Mesenchymal stem cell (in vitro differentiated cells and primary cell): Measurements from ENCODE around the gene ZBTB46.
A peak's percentile ranks its signal among the peaks of the same experiment; 100 is the strongest.

ENCODE experiments used
- DNase-seq: peaks from one replicate; pipeline ENCODE4 v3.0.0-alpha.2; 2013
- H2AFZ ChIP-seq: one replicate; pipeline ENCODE4 v1.6.1; 2013; ENCODE audit warnings: low read depth, mild to moderate bottlenecking, control low read depth, inconsistent platforms, low read length, moderate library complexity
- H2AK5ac ChIP-seq: 2 replicates; pipeline ENCODE4 v1.6.1; 2013; ENCODE audit warnings: low read length, moderate library complexity, mild to moderate bottlenecking, inconsistent platforms; ENCODE audit not compliant: severe bottlenecking
- H2BK120ac ChIP-seq: one replicate; pipeline ENCODE4 v1.6.1; 2013; ENCODE audit warnings: low read depth, mild to moderate bottlenecking, inconsistent platforms, low read length, moderate library complexity
- H2BK12ac ChIP-seq, 2 experiments: one replicate each; pipeline ENCODE4 v1.6.1; 2013; ENCODE audit warnings: inconsistent platforms in 2 of 2, low read length in 2 of 2, mild to moderate bottlenecking in 2 of 2, moderate library complexity in 2 of 2, control low read depth in 1 of 2
- H2BK15ac ChIP-seq: one replicate; pipeline ENCODE4 v1.6.1; 2013; ENCODE audit warnings: mild to moderate bottlenecking, low read depth, inconsistent platforms; ENCODE audit not compliant: poor library complexity, severe bottlenecking
- H2BK5ac ChIP-seq: 2 replicates; pipeline ENCODE4 v1.6.1; 2013; ENCODE audit warnings: low read depth, mild to moderate bottlenecking, low read length, control low read depth, inconsistent platforms; ENCODE audit not compliant: poor library complexity, severe bottlenecking
- H3K14ac ChIP-seq, 2 experiments: one replicate each; pipeline ENCODE4 v1.6.1; 2013; ENCODE audit warnings: inconsistent platforms in 2 of 2, low read length in 2 of 2, control low read depth in 1 of 2, mild to moderate bottlenecking in 1 of 2, moderate library complexity in 1 of 2
- H3K18ac ChIP-seq, 2 experiments: one replicate each; pipeline ENCODE4 v1.6.1; 2013; ENCODE audit warnings: inconsistent platforms in 2 of 2, low read length in 2 of 2, control low read depth in 1 of 2, low read depth in 1 of 2, mild to moderate bottlenecking in 1 of 2
- H3K23ac ChIP-seq, 2 experiments: one replicate each; pipeline ENCODE4 v1.6.1; 2013; ENCODE audit warnings: inconsistent platforms in 2 of 2, low read length in 2 of 2, mild to moderate bottlenecking in 2 of 2, moderate library complexity in 2 of 2, control low read depth in 1 of 2
- H3K27ac ChIP-seq: 2 replicates; pipeline ENCODE4 v1.5.1; 2013; ENCODE audit warnings: mild to moderate bottlenecking, moderate library complexity, low read length, control low read depth, inconsistent platforms; ENCODE audit not compliant: poor library complexity, severe bottlenecking
- H3K27me3 ChIP-seq, 2 experiments: 2 replicates each; pipeline versions ENCODE4 v1.6.1 to v1.7.0; 2013; ENCODE audit warnings: low read length in 2 of 2, mild to moderate bottlenecking in 2 of 2, moderate library complexity in 2 of 2, control low read depth in 1 of 2, inconsistent platforms in 1 of 2; ENCODE audit not compliant: control insufficient read depth in 1 of 2, insufficient read depth in 1 of 2
- H3K36me3 ChIP-seq, 2 experiments: 2 replicates each; pipeline versions ENCODE4 v1.6.1 to v1.7.0; 2013; ENCODE audit warnings: low read length in 2 of 2, control low read depth in 1 of 2, inconsistent platforms in 1 of 2, low read depth in 1 of 2, mild to moderate bottlenecking in 1 of 2; ENCODE audit not compliant: insufficient read depth in 2 of 2, control insufficient read depth in 1 of 2
- H3K4ac ChIP-seq, 2 experiments: one replicate each; pipeline ENCODE4 v1.6.1; 2013; ENCODE audit warnings: inconsistent platforms in 2 of 2, low read length in 2 of 2, mild to moderate bottlenecking in 2 of 2, moderate library complexity in 2 of 2, control low read depth in 1 of 2, low read depth in 1 of 2
- H3K4me1 ChIP-seq: 2 replicates; pipeline ENCODE4 v1.6.1; 2013; ENCODE audit warnings: low read depth, low read length, control low read depth; ENCODE audit not compliant: control insufficient read depth, insufficient read depth
- H3K4me2 ChIP-seq: 2 replicates; pipeline ENCODE4 v1.6.1; 2013; ENCODE audit warnings: low read length, mild to moderate bottlenecking, inconsistent platforms; ENCODE audit not compliant: poor library complexity, severe bottlenecking
- H3K4me3 ChIP-seq, 2 experiments: 2 replicates each; pipeline versions ENCODE4 v1.5.1 to v1.7.0; 2013; ENCODE audit warnings: low read length in 2 of 2, mild to moderate bottlenecking in 2 of 2, control low read depth in 1 of 2, low read depth in 1 of 2; ENCODE audit not compliant: insufficient read depth in 1 of 2
- H3K79me1 ChIP-seq: replicated peaks from 2 replicates; pipeline ENCODE4 v1.6.1; 2013; ENCODE audit warnings: mild to moderate bottlenecking, control low read depth, low read length, inconsistent platforms; ENCODE audit not compliant: poor library complexity, severe bottlenecking
- H3K9ac ChIP-seq: 2 replicates; pipeline ENCODE4 v1.7.0; 2013; ENCODE audit warnings: mild to moderate bottlenecking, low read length, moderate library complexity
- H3K9me3 ChIP-seq: 2 replicates; pipeline ENCODE4 v1.7.0; 2013; ENCODE audit warnings: mild to moderate bottlenecking, low read length; ENCODE audit not compliant: control insufficient read depth
- H4K8ac ChIP-seq: one replicate; pipeline ENCODE4 v1.6.1; 2013; ENCODE audit warnings: inconsistent platforms, mild to moderate bottlenecking, low read length, moderate library complexity
- H4K91ac ChIP-seq: one replicate; pipeline ENCODE4 v1.6.1; 2013; ENCODE audit warnings: mild to moderate bottlenecking, low read length, inconsistent platforms
- WGBS: methylation state at CpG from one replicate; pipeline ENCODE4 v1.1.7; 2013; ENCODE audit warnings: mixed read lengths; 5-methylcytosine and 5-hydroxymethylcytosine counted together

Gene ZBTB46

DNA sequence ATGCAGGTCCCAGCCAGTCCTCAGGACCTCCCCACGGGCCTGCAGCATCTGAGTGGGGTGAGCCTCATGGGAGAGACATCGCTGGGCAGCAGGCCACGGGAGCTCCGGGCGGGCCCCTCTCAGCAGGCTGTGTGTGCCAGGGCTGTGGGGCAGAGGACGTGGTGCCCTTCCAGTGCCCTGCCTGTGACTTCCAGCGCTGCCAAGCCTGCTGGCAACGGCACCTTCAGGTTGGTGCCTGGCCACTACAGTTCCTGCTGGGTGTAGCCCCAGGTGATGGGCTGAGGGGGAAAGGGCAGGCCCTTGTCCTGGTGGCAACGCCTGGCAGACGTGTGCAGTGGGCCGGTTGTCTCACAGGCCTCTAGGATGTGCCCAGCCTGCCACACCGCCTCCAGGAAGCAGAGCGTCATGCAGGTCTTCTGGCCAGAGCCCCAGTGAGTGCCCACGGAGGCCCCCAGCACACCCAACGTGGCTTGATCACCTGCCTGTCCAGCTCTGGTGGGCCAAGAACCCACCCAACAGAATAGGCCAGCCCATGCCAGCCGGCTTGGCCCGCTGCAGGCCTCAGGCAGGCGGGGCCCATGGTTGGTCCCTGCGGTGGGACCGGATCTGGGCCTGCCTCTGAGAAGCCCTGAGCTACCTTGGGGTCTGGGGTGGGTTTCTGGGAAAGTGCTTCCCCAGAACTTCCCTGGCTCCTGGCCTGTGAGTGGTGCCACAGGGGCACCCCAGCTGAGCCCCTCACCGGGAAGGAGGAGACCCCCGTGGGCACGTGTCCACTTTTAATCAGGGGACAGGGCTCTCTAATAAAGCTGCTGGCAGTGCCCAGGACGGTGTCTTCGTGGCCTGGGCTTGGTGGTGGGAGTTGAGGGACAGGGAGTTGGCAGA is 135.4 kb downstream of the ZBTB46 start:
- H4K91ac ChIP-seq: peak overlapping the region; percentile 83
- H3K23ac ChIP-seq: no peak overlapping the region
- no peak overlapping the region for H3K27ac ChIP-seq
- H3K4ac ChIP-seq: peak overlapping the region; percentile 15 to 57
- H3K9me3 ChIP-seq: no peaks in the 10 kb centered on the region
- peak overlapping the region; percentile 21 for H2AK5ac ChIP-seq
- no peak overlapping the region for H3K4me3 ChIP-seq
- peak overlapping the region; percentile 74 for H4K8ac ChIP-seq
- no peak overlapping the region for H2BK15ac ChIP-seq
- no peak overlapping the region for H2BK5ac ChIP-seq
- H3K79me1 ChIP-seq: peaks cover 14% of the 10 kb centered on the region
- H2BK120ac ChIP-seq: peak overlapping the region; percentile 0
- DNase-seq: no peak
- peaks cover 65% of the 10 kb centered on the region for H3K4me1 ChIP-seq
- H3K9ac ChIP-seq: peak overlapping the region; percentile 32
- no peak overlapping the region for H2AFZ ChIP-seq
- H2BK12ac ChIP-seq: peak overlapping the region; percentile 31 to 51
- 94% methylated on average over 25 of the region's 25 CpGs for WGBS
- H3K27me3 ChIP-seq: no peaks in the 10 kb centered on the region
- no peak overlapping the region for H3K4me2 ChIP-seq
- H3K18ac ChIP-seq: peak overlapping the region; percentile 76 to 88
- peaks cover 10 to 60% of the 10 kb centered on the region in 2 experiments for H3K36me3 ChIP-seq
- peak overlapping the region in 1 of 2 experiments; percentile 61 for H3K14ac ChIP-seq

DNA sequence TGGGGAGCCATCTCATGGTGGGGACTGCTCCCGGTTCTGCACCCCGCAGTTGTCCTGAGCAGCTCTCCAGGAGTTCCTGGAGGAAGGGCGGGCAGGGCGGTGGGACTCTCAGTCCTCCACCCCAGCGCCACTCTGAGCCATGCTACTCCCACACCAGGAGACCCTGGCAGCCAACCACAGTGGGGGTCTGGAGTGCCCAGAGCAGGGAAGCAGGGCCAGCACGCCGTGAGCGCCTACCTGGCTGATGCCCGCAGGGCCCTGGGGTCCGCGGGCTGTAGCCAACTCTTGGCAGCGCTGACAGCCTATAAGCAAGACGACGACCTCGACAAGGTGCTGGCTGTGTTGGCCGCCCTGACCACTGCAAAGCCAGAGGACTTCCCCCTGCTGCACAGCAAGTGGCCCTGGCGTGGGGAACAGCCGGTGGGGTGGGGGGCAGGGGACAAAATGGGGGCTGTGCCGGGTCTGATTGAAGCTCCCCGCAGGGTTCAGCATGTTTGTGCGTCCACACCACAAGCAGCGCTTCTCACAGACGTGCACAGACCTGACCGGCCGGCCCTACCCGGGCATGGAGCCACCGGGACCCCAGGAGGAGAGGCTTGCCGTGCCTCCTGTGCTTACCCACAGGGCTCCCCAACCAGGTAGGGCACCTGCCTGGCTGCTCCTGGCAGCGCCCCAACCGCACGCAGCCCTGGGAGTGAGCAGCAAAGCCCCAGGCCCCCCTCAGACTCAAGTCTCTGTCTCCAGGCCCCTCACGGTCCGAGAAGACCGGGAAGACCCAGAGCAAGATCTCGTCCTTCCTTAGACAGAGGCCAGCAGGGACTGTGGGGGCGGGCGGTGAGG is 136.3 kb downstream of the ZBTB46 start:
- H3K4me3 ChIP-seq: no peak overlapping the region

DNA sequence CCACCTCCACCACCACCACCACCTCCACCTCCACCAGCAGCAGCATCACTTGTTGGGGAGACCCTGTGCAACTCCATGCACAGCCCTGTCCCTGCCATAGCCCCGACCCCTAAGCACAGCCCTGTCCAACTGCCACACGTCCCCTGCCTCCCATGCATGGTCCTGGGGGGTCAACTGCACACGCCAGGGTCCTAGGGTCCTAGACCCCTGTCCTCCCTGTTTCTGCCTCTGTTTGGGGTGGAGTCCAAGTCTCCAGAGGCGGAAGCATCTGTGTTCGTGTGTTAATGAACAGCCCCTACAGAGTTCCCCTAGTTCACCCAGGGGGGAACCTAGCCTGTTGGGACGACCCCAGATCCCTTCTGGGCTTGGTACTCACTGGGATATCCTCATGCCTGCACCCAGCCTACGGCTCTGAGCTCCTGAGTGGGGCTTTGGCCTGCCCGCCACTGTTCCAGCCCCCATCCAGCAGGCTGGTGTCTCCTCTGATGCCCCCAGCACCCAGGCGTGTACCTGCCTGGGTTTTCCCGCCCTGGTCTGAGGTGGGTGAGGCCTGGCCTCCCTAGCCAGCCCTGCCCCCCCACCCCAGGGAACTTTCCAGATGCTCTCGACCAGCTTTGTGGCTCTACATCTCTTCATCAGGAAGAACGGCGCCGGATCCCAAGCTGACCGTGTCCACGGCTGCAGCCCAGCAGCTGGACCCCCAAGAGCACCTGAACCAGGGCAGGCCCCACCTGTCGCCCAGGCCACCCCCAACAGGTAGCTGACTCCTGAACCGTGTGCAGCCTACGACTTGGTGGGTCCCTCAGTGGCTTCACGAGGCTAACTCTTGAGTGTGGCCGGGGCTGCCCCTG is 137.1 kb downstream of the ZBTB46 start:
- Histone ChIP-seq H3K9ac (no peak overlapping the region), H4K91ac (no peak overlapping the region), H3K4ac (no peak overlapping the region), H3K9me3 (no peaks in the 10 kb centered on the region), H3K27ac (no peak overlapping the region), H3K36me3 (peaks cover 4 to 62% of the 10 kb centered on the region in 2 experiments), H4K8ac (no peak overlapping the region), H3K4me3 (no peak overlapping the region), H3K4me1 (peaks cover 50% of the 10 kb centered on the region), H2AK5ac (peak overlapping the region; percentile 20), H2BK12ac (peak overlapping the region in 1 of 2 experiments; percentile 42), H2BK5ac (no peak overlapping the region), H3K27me3 (no peaks in the 10 kb centered on the region), H2BK15ac (no peak overlapping the region), H3K79me1 (peaks cover 12% of the 10 kb centered on the region), H3K18ac (no peak overlapping the region), H3K14ac (no peak overlapping the region), H2BK120ac (no peak overlapping the region), H2AFZ (no peak overlapping the region), H3K23ac (no peak overlapping the region), H3K4me2 (no peak overlapping the region)
- DNase-seq: no peak
- WGBS: 95% methylated on average over 21 of the region's 21 CpGs

More for the DNA sequence above, 136.3 kb downstream of the ZBTB46 start:
- Histone ChIP-seq H3K4me1 (peaks cover 58% of the 10 kb centered on the region), H3K27me3 (no peaks in the 10 kb centered on the region), H2BK12ac (peak overlapping the region; percentile 21 to 31), H3K79me1 (peaks cover 12% of the 10 kb centered on the region), H2BK5ac (no peak overlapping the region), H3K9ac (peak overlapping the region; percentile 32), H2AK5ac (no peak overlapping the region), H3K4ac (no peak overlapping the region), H3K9me3 (no peaks in the 10 kb centered on the region), H4K91ac (peak overlapping the region; percentile 57), H3K4me2 (no peak overlapping the region), H2BK120ac (no peak overlapping the region), H3K27ac (no peak overlapping the region), H3K18ac (peak overlapping the region in 1 of 2 experiments; percentile 18), H3K23ac (no peak overlapping the region), H2AFZ (no peak overlapping the region), H4K8ac (no peak overlapping the region), H3K14ac (no peak overlapping the region), H2BK15ac (no peak overlapping the region), H3K36me3 (peaks cover 4 to 57% of the 10 kb centered on the region in 2 experiments)
- 97% methylated on average over 34 of the region's 37 CpGs for WGBS
- DNase-seq: no peak
